ENCODE measurements around the gene CCDC198.

The CCDC198 gene, protein sequence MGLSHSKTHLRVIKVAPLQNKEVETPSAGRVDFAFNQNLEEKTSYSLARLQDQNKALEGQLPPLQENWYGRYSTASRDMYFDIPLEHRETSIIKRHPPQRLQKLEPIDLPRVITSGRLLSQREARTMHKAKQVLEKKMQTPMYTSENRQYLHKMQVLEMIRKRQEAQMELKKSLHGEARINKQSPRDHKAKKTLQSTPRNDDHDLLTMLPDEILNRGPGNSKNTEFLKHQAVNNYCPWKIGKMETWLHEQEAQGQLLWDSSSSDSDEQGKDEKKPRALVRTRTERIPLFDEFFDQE

DNA sequence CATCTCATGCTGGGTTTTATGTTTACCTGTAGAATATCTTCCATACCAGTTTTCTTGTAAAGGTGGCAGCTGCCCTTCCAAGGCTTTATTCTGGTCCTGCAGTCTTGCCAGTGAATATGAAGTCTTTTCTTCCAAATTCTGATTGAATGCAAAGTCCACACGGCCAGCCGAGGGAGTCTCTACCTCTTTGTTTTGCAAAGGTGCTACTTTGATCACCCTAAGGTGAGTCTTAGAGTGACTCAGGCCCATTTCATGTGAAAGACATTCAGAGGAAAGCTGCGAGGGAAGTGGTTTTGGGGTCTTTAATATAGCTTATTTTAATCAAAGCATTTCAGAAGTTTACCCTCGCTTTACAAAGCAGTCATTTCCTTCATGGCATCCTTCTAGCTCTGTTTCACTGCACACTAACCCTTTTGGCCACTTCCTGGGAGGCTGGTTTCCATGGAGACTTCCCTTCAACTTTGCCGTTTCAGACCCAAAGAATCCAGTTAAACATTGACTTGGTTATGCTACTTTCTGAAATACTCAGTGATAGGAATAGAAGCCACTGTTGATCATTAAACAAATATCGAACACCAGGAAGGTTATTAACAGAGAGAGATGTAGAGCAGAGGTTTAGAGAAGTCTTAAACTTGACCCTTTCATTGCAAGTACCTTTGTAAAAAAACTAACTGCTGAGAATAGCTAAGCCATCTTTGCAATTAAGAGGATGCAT, at the start of gene CCDC198:
TSS of gene CCDC198 (minus strand) at position 391 of the 715 bp plus-strand sequence. CDS start at position 249, 142 bp downstream.
- H3K4me3 ChIP-seq (ENCODE audit: low read length, poor library complexity, severe bottlenecking): no peak within 1 kb of the TSS
- H3F3A ChIP-seq (ENCODE audit: low read depth): no peaks in the 10 kb centered on the region
- H3K4me1 ChIP-seq (ENCODE audit: insufficient read depth, low read length, poor library complexity, severe bottlenecking): peaks cover 8% of the 10 kb centered on the region
- H4K20me1 ChIP-seq (ENCODE audit: insufficient read depth, low read length, poor library complexity, severe bottlenecking): no peaks in the 10 kb centered on the region
- peak within 1 kb of the TSS; percentile 2 for H3K4me2 ChIP-seq (ENCODE audit: low read depth, low read length, poor library complexity, severe bottlenecking)
- H3K79me2 ChIP-seq (ENCODE audit: insufficient read depth, low read length): no peaks in the 10 kb centered on the region
- no peak within 1 kb of the TSS; the same call in 1 of the 2 replicates for H2AFZ ChIP-seq (ENCODE audit: low read length)
- no peak for TF ChIP-seq CTCF (conservative IDR thresholded peaks at IDR 0.05; ENCODE audit: low read length)
- no peak for TF ChIP-seq EZH2phosphoT487 (IDR thresholded peaks at IDR 0.05; ENCODE audit: borderline replicate concordance)
- H3K27me3 ChIP-seq (ENCODE audit: insufficient read depth, low read length, poor library complexity, severe bottlenecking): no peaks in the 10 kb centered on the region
- no peaks in the 10 kb centered on the region for H3K36me3 ChIP-seq (ENCODE audit: insufficient read depth, low read length)
- H3K9me3 ChIP-seq (ENCODE audit: insufficient read depth, low read depth, low read length): no peaks in the 10 kb centered on the region
- no peaks in the 10 kb centered on the region for H3K9me2 ChIP-seq (replicated peaks; ENCODE audit: low read depth, low read length)
- no peak within 1 kb of the TSS for H3K9ac ChIP-seq (ENCODE audit: low read depth, low read length, poor library complexity, severe bottlenecking)

GRCh38 chr14:57533214-57533613, 39.6 kb upstream of the CCDC198 start:
- H3K4me2 ChIP-seq (ENCODE audit: low read depth, low read length, poor library complexity, severe bottlenecking): no peak overlapping the region
- no peaks in the 10 kb centered on the region for H3K9me2 ChIP-seq (replicated peaks; ENCODE audit: low read depth, low read length)
- H4K20me1 ChIP-seq (ENCODE audit: insufficient read depth, low read length, poor library complexity, severe bottlenecking): no peaks in the 10 kb centered on the region
- TF ChIP-seq EZH2phosphoT487 (IDR thresholded peaks at IDR 0.05; ENCODE audit: borderline replicate concordance) (no peak), CTCF (conservative IDR thresholded peaks at IDR 0.05; ENCODE audit: low read length) (peak; percentile 52)
- no peaks in the 10 kb centered on the region for H3F3A ChIP-seq (ENCODE audit: low read depth)
- no peak overlapping the region for H3K4me3 ChIP-seq (ENCODE audit: low read length, poor library complexity, severe bottlenecking)
- H3K36me3 ChIP-seq (ENCODE audit: insufficient read depth, low read length): no peaks in the 10 kb centered on the region
- no peaks in the 10 kb centered on the region for H3K27me3 ChIP-seq (ENCODE audit: insufficient read depth, low read length, poor library complexity, severe bottlenecking)
- H3K79me2 ChIP-seq (ENCODE audit: insufficient read depth, low read length): no peaks in the 10 kb centered on the region
- H3K9me3 ChIP-seq (ENCODE audit: insufficient read depth, low read depth, low read length): no peaks in the 10 kb centered on the region
- H3K9ac ChIP-seq (ENCODE audit: low read depth, low read length, poor library complexity, severe bottlenecking): no peak overlapping the region
- H3K4me1 ChIP-seq (ENCODE audit: insufficient read depth, low read length, poor library complexity, severe bottlenecking): no peaks in the 10 kb centered on the region
- no peak overlapping the region for H2AFZ ChIP-seq (ENCODE audit: low read length)

DNA sequence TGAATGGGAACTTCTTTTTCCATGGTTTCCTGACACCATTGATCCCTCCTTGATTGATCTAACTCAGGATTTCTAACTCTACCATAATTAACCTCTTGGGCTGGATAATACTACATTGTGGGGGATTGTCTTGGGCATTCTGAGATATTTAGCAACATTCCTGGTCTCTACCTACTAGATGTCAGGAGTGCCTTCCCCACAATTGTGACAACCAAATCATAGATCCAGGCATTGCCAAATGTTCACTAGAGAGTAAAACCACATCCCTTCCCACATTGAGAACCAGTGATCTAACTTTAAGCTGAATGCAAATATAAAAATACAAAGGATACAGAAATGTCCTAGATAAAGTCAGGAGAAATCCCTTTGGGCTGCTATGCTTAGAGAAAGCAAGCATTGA, 36.9 kb upstream of the CCDC198 start:
- H3K27me3 ChIP-seq (ENCODE audit: insufficient read depth, low read length, poor library complexity, severe bottlenecking): no peaks in the 10 kb centered on the region
- no peaks in the 10 kb centered on the region for H3F3A ChIP-seq (ENCODE audit: low read depth)
- H3K9me2 ChIP-seq (replicated peaks; ENCODE audit: low read depth, low read length): no peaks in the 10 kb centered on the region

More for the DNA sequence above, 36.9 kb upstream of the CCDC198 start:
- H3K9me3 ChIP-seq (ENCODE audit: insufficient read depth, low read depth, low read length): no peaks in the 10 kb centered on the region
- H3K4me3 ChIP-seq (ENCODE audit: low read length, poor library complexity, severe bottlenecking): no peak overlapping the region
- no peak overlapping the region for H3K4me2 ChIP-seq (ENCODE audit: low read depth, low read length, poor library complexity, severe bottlenecking)
- no peaks in the 10 kb centered on the region for H3K79me2 ChIP-seq (ENCODE audit: insufficient read depth, low read length)
- no peak overlapping the region for H3K9ac ChIP-seq (ENCODE audit: low read depth, low read length, poor library complexity, severe bottlenecking)
- H2AFZ ChIP-seq (ENCODE audit: low read length): no peak overlapping the region
- no peaks in the 10 kb centered on the region for H4K20me1 ChIP-seq (ENCODE audit: insufficient read depth, low read length, poor library complexity, severe bottlenecking)
- H3K36me3 ChIP-seq (ENCODE audit: insufficient read depth, low read length): no peaks in the 10 kb centered on the region
- TF ChIP-seq EZH2phosphoT487 (IDR thresholded peaks at IDR 0.05; ENCODE audit: borderline replicate concordance) (no peak), CTCF (conservative IDR thresholded peaks at IDR 0.05; ENCODE audit: low read length) (no peak)
- H3K4me1 ChIP-seq (ENCODE audit: insufficient read depth, low read length, poor library complexity, severe bottlenecking): no peaks in the 10 kb centered on the region

Data from Loucy (cell line).